OCI-LY3 (cell line): Measurements from ENCODE around the gene IL1RAP.

Experiments used
- H2AFZ ChIP-seq: fragments of 200-600, 300-600 bp; shearing (Covaris generic); 2 replicates; pipeline ENCODE4 v1.6.0; 2014; ENCODE audit warnings: antibody characterized with exemption, low read depth, low read length
- H3K27ac ChIP-seq: fragments of 200-600, 300-600 bp; sonication (generic); 2 replicates; pipeline ENCODE4 v1.5.1; 2014; ENCODE audit warnings: mild to moderate bottlenecking, low read length, moderate library complexity, mixed read lengths
- H3K27me3 ChIP-seq: fragments of 200-600, 300-600 bp; sonication (generic); 2 replicates; pipeline ENCODE4 v1.6.1; 2014; ENCODE audit warnings: low read depth, low read length, mixed read lengths
- H3K36me3 ChIP-seq: fragments of 200-600, 300-600 bp; sonication (generic); replicated peaks from 2 replicates; pipeline ENCODE3; 2014; ENCODE audit warnings: low read depth, low read length, mixed read lengths
- H3K4me1 ChIP-seq: fragments of 300-600, 200-600 bp; sonication (generic); 2 replicates; pipeline ENCODE4 v1.6.1; 2014; ENCODE audit warnings: low read length, mixed read lengths
- H3K4me2 ChIP-seq: fragments of 200-600, 300-600 bp; sonication (generic); 2 replicates; pipeline ENCODE4 v1.6.1; 2014; ENCODE audit warnings: low read length, mixed read lengths
- H3K4me3 ChIP-seq: fragments of 300-600, 200-600 bp; sonication (generic); 2 replicates; pipeline ENCODE4 v1.5.1; 2014; ENCODE audit warnings: antibody characterized with exemption, mild to moderate bottlenecking, low read length, moderate library complexity
- H3K79me2 ChIP-seq: fragments of 300-600, 200-600 bp; shearing (Covaris generic); 2 replicates; pipeline ENCODE4 v1.6.1; 2014; ENCODE audit warnings: mild to moderate bottlenecking, low read length, mixed read lengths
- H3K9ac ChIP-seq: fragments of 300-600, 200-600 bp; shearing (Covaris generic); 2 replicates; pipeline ENCODE4 v1.6.0; 2014; ENCODE audit warnings: mild to moderate bottlenecking, low read length, moderate library complexity
- H3K9me3 ChIP-seq: fragments of 200-600, 300-600 bp; shearing (Covaris generic); 2 replicates; pipeline ENCODE4 v1.6.1; 2014; ENCODE audit warnings: low read length, mixed read lengths; ENCODE audit not compliant: insufficient read depth
- H4K20me1 ChIP-seq: fragments of 200-600, 300-600 bp; sonication (generic); 2 replicates; pipeline ENCODE4 v1.6.1; 2016; ENCODE audit warnings: low read length, mixed read lengths; ENCODE audit not compliant: insufficient read depth
- CTCF ChIP-seq: fragments of 200-600, 300-600 bp; sonication (generic); IDR thresholded peaks from 2 replicates; pipeline ENCODE4 v1.5.1; 2014; ENCODE audit warnings: antibody characterized with exemption, low read length, low read depth
- EZH2phosphoT487 ChIP-seq: fragments of 200-600 bp; shearing (Covaris generic); IDR thresholded peaks from 2 replicates; pipeline ENCODE4 v1.6.1; 2018; ENCODE audit warnings: antibody characterized with exemption, mixed run types, low read depth

Gene IL1RAP

GRCh38 chr3:190596349-190597285, 82.7 kb downstream of the IL1RAP start:
- H3K9ac ChIP-seq: no peak overlapping the region
- TF ChIP-seq EZH2phosphoT487 (no peak), CTCF (no peak)
- H3K4me1 ChIP-seq: no peaks in the 10 kb centered on the region
- no peak overlapping the region for H3K4me3 ChIP-seq
- no peaks in the 10 kb centered on the region for H4K20me1 ChIP-seq
- H3K27me3 ChIP-seq: no peaks in the 10 kb centered on the region
- no peaks in the 10 kb centered on the region for H3K9me3 ChIP-seq
- H3K36me3 ChIP-seq: no peaks in the 10 kb centered on the region
- no peak overlapping the region for H3K4me2 ChIP-seq
- no peak overlapping the region for H2AFZ ChIP-seq
- H3K79me2 ChIP-seq: no peaks in the 10 kb centered on the region
- H3K27ac ChIP-seq: no peak overlapping the region

GRCh38 chr3:190597291-190597690, 83.4 kb downstream of the IL1RAP start:
- no peak overlapping the region for H3K4me3 ChIP-seq
- H3K4me1 ChIP-seq: no peaks in the 10 kb centered on the region
- H3K36me3 ChIP-seq: no peaks in the 10 kb centered on the region

GRCh38 chr3:190601622-190602021, 87.7 kb downstream of the IL1RAP start:
- Histone ChIP-seq H3K4me3 (no peak overlapping the region), H4K20me1 (no peaks in the 10 kb centered on the region), H2AFZ (no peak overlapping the region), H3K9me3 (no peaks in the 10 kb centered on the region), H3K79me2 (no peaks in the 10 kb centered on the region), H3K9ac (no peak overlapping the region), H3K4me1 (no peaks in the 10 kb centered on the region), H3K36me3 (no peaks in the 10 kb centered on the region), H3K27me3 (no peaks in the 10 kb centered on the region), H3K4me2 (no peak overlapping the region), H3K27ac (no peak overlapping the region)
- TF ChIP-seq EZH2phosphoT487 (no peak), CTCF (no peak)

More at GRCh38 chr3:190597291-190597690, 83.4 kb downstream of the IL1RAP start:
- no peak overlapping the region for H3K9ac ChIP-seq
- no peak overlapping the region for H3K4me2 ChIP-seq
- H3K79me2 ChIP-seq: no peaks in the 10 kb centered on the region
- TF ChIP-seq EZH2phosphoT487: no peak
- no peak for TF ChIP-seq CTCF
- H3K9me3 ChIP-seq: no peaks in the 10 kb centered on the region
- H3K27me3 ChIP-seq: no peaks in the 10 kb centered on the region
- no peak overlapping the region for H3K27ac ChIP-seq
- no peaks in the 10 kb centered on the region for H4K20me1 ChIP-seq
- H2AFZ ChIP-seq: no peak overlapping the region

- Histone ChIP-seq H3K4me3 (no peak overlapping the region), H2AFZ (no peak overlapping the region), H3K27ac (no peak overlapping the region), H3K4me1 (no peaks in the 10 kb centered on the region), H3K79me2 (no peaks in the 10 kb centered on the region), H4K20me1 (no peaks in the 10 kb centered on the region), H3K4me2 (no peak overlapping the region), H3K9ac (no peak overlapping the region), H3K27me3 (no peaks in the 10 kb centered on the region), H3K36me3 (no peaks in the 10 kb centered on the region), H3K9me3 (no peaks in the 10 kb centered on the region)
- TF ChIP-seq EZH2phosphoT487 (no peak), CTCF (no peak)
Observed at GRCh38 chr3:190605385-190605784, 91.5 kb downstream of the IL1RAP start.
